AG09319 (cell line): ENCODE data around the gene NPY5R.

Experiments
- DNase-seq: peaks from one replicate; pipeline ENCODE4 v3.0.0-alpha.2; 2010; ENCODE audit warnings: low read depth; ENCODE audit errors: extremely low read depth
- TF ChIP-seq, protein P1 (sequence below): IDR thresholded peaks from 2 replicates; pipeline ENCODE4 v1.5.1; 2011; ENCODE audit warnings: low read depth, mild to moderate bottlenecking, inconsistent platforms, low read length, moderate library complexity

The NPY5R gene

DNA sequence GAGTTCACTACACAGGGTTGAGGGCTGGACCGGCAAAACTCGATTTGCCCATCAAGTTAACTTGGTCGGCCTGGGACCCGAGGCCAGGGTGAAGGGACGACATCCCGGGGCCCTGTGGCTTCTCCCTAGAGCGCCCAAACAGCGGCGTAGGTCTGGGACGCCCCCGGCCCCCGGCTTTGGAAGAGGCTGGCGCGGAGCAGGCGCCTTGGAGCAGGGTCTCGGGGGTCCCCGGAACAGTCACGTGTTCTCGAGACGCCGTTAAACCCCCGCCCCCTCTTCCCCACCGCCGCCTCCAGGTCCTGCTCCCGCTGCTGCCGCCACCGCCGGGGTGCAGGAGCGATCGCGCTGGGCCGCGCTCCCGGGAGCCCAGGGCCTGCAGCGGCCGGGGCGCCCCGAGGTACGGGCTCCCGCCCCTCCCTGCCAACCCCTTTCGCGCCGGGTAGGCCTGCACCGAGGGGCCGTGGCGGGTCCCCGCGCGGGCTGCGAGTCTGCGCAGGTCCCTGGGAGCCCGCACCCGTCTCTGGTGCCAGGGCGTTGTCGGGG is at the start of gene NPY5R:
Gene NPY5R (plus strand): TSS at position 289 of the 543 bp plus-strand sequence. CDS start 6,382 bp downstream, outside the sequence.
- no peak for DNase-seq
- TF ChIP-seq, protein P1, sequence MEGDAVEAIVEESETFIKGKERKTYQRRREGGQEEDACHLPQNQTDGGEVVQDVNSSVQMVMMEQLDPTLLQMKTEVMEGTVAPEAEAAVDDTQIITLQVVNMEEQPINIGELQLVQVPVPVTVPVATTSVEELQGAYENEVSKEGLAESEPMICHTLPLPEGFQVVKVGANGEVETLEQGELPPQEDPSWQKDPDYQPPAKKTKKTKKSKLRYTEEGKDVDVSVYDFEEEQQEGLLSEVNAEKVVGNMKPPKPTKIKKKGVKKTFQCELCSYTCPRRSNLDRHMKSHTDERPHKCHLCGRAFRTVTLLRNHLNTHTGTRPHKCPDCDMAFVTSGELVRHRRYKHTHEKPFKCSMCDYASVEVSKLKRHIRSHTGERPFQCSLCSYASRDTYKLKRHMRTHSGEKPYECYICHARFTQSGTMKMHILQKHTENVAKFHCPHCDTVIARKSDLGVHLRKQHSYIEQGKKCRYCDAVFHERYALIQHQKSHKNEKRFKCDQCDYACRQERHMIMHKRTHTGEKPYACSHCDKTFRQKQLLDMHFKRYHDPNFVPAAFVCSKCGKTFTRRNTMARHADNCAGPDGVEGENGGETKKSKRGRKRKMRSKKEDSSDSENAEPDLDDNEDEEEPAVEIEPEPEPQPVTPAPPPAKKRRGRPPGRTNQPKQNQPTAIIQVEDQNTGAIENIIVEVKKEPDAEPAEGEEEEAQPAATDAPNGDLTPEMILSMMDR = no peak

DNA sequence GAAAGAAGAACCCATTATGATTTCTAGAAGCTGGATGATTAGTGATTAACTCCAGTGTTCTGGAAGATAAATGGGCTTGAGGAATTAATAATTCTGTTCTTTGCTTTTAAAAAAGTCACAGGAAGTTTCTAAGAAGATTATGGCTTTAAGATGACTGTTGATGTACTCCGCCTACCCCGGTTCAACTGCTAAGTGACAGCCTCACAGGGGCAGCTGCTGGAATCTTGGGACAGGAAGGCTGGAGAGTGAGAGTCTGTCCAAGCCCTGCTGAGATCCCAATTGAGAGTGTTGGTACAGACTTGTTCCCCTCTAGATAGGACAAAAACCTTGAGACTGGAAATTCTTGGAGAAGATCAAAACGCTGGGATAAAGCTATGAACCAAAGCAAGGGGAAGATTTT is 48.6 kb upstream of the NPY5R start:
- TF ChIP-seq, protein P1 = no peak
- no peak for DNase-seq

DNA sequence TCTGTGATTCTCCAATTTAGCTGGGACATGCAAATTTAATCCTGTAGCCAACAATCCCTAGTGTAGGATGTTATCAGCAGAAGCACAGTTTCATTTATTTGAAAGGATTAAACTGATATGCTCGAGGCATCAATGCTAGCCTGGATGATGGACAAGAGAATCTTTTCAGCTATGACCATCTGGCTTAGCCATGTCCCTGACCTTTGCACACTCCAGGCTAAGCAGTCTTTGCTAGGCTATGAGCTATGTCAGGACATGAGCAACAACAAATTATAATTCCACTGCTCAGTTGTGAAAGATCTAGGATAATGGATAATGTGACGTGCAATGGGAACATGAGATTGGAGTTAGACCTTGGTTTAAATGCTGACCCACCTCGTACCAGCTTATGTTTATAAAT is 43.2 kb upstream of the NPY5R start:
- TF ChIP-seq, protein P1 = no peak
- no peak for DNase-seq

DNA sequence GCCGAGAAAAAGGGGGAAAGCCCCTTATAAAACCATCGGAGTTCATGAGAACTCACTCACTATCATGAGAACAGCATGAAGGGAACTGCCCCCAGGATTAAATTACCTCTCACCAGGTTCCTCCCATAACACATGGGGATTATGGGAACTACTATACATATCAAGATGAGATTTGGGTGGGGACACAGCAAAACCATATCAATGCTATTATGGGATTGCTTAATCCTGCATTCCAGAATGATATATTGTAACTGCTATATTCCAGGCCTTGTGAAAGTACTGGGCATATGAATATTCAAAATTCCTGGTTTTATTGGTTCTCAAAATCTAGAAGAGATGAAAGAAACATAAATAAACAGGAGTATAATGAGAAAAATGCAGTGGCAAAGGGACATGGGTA is 40.6 kb upstream of the NPY5R start:
- TF ChIP-seq, protein P1 = no peak
- no peak for DNase-seq

DNA sequence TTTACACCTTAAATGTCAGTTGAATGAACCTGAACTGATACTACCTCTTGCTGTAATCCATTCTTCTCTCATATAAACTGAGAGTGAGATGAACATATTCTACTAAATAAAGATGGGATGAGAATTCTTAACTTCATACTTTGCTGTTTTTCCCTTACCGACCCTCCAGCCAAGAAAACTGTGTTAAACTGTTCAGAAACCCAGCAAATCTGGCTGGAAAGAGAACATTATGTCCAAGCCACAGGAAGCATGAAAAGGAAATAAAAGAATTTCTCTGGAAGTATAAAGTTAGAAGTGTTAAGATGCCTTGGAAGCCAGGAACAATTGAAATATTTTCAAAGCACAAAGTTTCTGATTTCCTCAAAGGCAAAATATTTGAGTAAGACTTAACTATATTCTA is 34.2 kb upstream of the NPY5R start:
- no peak for DNase-seq
- TF ChIP-seq, protein P1 = no peak

DNA sequence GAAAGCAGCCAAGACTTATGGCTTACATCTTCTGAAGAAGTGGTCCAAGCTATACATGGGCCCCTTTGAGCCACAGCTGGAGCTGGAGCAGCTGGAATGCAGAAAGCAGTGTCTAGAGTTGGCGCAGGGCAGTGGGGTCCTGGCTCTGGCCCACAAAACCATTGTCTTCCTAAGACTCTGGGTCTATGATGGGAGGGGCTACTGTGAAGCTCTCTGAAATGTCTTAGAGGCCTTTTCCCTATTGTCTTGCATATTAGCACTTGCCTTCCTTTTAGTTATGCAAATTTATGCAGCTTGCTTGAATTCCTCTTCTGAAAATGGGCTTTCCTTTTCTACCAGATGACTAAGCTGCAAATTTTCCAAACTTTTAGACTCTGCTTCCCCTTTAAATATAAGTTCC is 26.6 kb upstream of the NPY5R start:
- DNase-seq = no peak
- TF ChIP-seq, protein P1 = no peak

DNA sequence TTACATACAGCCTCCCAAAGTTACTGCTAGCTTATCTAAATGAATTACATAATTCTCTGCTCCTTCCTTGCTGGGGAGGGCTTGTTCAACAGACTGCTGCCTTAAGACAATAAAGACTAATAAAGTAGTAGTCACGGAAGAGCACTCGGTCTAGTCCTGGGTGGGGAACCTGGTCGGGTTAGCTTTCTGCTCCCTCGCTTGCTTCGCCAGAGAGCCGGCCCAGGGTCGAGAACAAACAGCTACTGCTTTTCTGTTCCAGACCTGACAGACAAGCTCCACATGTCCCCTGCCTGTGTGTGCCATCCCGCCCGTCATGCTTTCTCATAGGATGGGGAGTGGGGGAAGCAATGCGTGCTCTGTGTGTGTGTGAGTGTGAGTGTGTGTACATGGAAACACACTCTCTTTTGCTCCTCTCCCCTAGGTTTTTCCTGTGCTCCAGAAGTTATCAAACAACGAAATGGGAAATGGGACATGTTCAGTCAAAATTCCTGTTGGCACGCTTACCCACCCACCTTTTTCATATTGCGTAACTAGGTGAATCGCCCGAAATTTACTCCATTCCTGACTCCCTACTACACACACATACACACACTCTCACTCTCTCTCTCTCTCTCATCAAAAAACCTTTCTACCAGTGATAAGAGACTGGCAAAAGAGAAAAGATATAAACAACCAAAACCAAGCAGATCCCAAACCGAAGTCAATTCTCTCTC is 12.6 kb upstream of the NPY5R start:
- DNase-seq = no peak
- TF ChIP-seq, protein P1 = no peak
